Thoracic aorta (tissue), 2 donors: ENCODE measurements around the gene CBS. TPM values are rescaled to one million over a fixed set of nuclear protein-coding genes. Genes with fewer than 3 reads are reported as not detected.

Source experiments
- ATAC-seq: fragments of 150-250 bp; one replicate; pipeline ENCODE4 v1.8.0; 2017; ENCODE audit warnings: low read depth; ENCODE audit not compliant: insufficient number of reproducible peaks, low FRiP score
- DNase-seq: peaks from one replicate; pipeline ENCODE4 v3.0.0-alpha.2; 2020; ENCODE audit warnings: low spot score
- H3K27ac ChIP-seq, 2 donors: fragments of 200-600 bp; sonication (generic); 1 replicate in 1 of 2; 2 replicates in 1 of 2; pipeline ENCODE4 v1.5.1; 2016; ENCODE audit warnings: mild to moderate bottlenecking in 2 of 2, moderate library complexity in 2 of 2
- H3K27me3 ChIP-seq: fragments of 200-600 bp; sonication (generic); replicated peaks from 2 replicates; pipeline ENCODE4 v1.6.0; 2016; ENCODE audit warnings: mild to moderate bottlenecking; ENCODE audit not compliant: insufficient read depth
- H3K36me3 ChIP-seq: fragments of 200-600 bp; sonication (generic); one replicate; pipeline ENCODE4 v1.5.1; 2016
- H3K4me1 ChIP-seq, 2 donors: fragments of 200-600 bp; sonication (generic); 1 replicate in 1 of 2; 2 replicates in 1 of 2; pipeline versions ENCODE4 v1.5.1 to v1.6.0; 2016; ENCODE audit warnings: low read depth in 2 of 2, mild to moderate bottlenecking in 1 of 2; ENCODE audit not compliant: control insufficient read depth in 1 of 2
- H3K4me3 ChIP-seq: fragments of 200-600 bp; sonication (generic); 2 replicates; pipeline ENCODE4 v1.5.1; 2016; ENCODE audit warnings: mild to moderate bottlenecking
- H3K9me3 ChIP-seq: fragments of 200-600 bp; sonication (generic); 2 replicates; pipeline ENCODE4 v1.5.1; 2016
- CTCF ChIP-seq: fragments of 200-600 bp; sonication (generic); IDR thresholded peaks from one replicate; pipeline ENCODE4 v1.5.1; 2019; ENCODE audit warnings: antibody characterized with exemption
- total RNA-seq, 2 donors: library from RNA; depleted of rRNA; stranded (reverse); fragments of >200 nt; gene quantifications; one replicate each; pipeline versions ENCODE4 v1.1.0 to v1.2.3, GENCODE V29; 2016

The CBS gene
- total RNA-seq, 2 donors from 2014 or later: 33.7 to 45.7 TPM

GRCh38 chr21:43025636-43026180, 49.9 kb downstream of the CBS start:
- TF ChIP-seq CTCF: no peak
- H3K27ac ChIP-seq: no peak overlapping the region
- H3K36me3 ChIP-seq: peaks cover 21% of the 10 kb centered on the region
- H3K9me3 ChIP-seq: no peaks in the 10 kb centered on the region
- H3K4me3 ChIP-seq: no peak overlapping the region
- H3K27me3 ChIP-seq: no peaks in the 10 kb centered on the region
- DNase-seq (no peak), ATAC-seq (no peak)
- H3K4me1 ChIP-seq: no peaks in the 10 kb centered on the region

GRCh38 chr21:43024439-43025136, 51.0 kb downstream of the CBS start:
- H3K4me1 ChIP-seq: no peaks in the 10 kb centered on the region
- H3K36me3 ChIP-seq: peaks cover 18% of the 10 kb centered on the region
- H3K4me3 ChIP-seq: no peak overlapping the region
- no peak for DNase-seq
- TF ChIP-seq CTCF: no peak
- H3K27me3 ChIP-seq: no peaks in the 10 kb centered on the region
- H3K9me3 ChIP-seq: no peaks in the 10 kb centered on the region
- no peak overlapping the region for H3K27ac ChIP-seq
- no peak for ATAC-seq

DNA sequence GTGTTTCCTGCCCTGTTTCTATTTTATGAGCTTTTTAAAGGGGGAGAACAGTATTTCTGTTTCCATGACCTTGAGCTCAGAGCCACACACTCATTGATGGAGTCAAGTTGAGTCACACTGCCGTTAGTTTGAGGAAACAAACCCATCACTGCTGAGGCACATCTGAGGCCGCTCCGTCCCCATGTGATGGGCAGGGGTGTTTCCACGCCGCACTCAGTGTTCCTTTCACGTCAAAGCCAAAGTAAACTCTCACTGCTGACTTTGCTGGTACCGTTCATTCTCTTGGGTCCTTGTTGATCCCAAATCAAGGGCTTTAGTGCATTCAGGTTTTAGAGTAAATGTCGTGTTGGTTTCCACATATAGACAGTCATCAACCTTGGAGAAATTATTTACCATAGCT, 52.5 kb downstream of the CBS start:
- TF ChIP-seq CTCF: no peak
- H3K4me1 ChIP-seq: no peaks in the 10 kb centered on the region
- no peak overlapping the region for H3K27ac ChIP-seq
- no peak for DNase-seq
- no peak overlapping the region for H3K4me3 ChIP-seq
- H3K27me3 ChIP-seq: no peaks in the 10 kb centered on the region
- H3K36me3 ChIP-seq: peaks cover 13% of the 10 kb centered on the region
- no peaks in the 10 kb centered on the region for H3K9me3 ChIP-seq
- ATAC-seq: no peak

DNA sequence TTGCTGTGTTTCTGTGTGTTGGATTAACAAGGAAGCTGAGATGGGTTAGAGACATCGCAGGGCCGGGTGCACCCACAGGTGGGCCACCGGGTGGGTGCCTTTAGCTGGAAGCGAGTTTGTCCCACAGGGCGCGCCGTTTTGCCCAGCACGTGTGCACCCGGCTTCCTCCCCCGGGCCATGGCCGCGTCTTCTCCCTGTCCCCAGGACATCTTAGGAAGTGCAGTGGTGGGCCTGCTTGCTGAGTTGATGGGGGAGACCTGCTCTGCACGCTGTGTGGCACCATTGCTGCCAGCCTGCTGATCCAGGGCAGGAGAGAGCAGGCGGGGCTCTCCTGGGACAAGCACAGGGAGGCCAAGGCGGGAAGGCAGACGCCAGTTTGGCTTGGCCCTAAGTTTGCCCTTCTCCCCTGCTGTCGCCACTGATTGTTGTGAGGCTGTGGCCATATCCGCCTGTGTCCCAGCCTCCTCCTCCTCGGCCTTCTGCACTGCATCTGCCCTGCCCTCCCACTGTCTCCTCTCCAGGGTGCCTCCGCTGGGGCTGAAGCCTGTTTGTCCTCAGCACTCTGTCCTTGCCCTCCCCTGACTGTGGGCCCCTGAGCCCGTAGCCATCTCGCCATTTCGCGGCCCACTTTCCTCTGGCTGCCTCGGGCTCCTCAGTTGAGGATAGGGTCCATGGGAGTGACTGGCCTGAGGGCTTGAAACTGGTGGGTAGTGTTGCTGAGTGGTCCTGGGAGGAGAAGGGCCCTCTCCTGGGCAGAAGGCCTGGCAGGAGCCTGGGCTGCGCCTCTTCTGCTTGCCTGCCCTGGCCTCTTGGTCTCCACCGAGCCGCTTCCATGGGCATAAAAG, 53.7 kb downstream of the CBS start:
- Histone ChIP-seq H3K27ac (no peak overlapping the region), H3K36me3 (peaks cover 13% of the 10 kb centered on the region), H3K27me3 (no peaks in the 10 kb centered on the region), H3K9me3 (no peaks in the 10 kb centered on the region), H3K4me1 (no peaks in the 10 kb centered on the region), H3K4me3 (no peak overlapping the region)
- TF ChIP-seq CTCF: no peak
- ATAC-seq (no peak), DNase-seq (no peak)

DNA sequence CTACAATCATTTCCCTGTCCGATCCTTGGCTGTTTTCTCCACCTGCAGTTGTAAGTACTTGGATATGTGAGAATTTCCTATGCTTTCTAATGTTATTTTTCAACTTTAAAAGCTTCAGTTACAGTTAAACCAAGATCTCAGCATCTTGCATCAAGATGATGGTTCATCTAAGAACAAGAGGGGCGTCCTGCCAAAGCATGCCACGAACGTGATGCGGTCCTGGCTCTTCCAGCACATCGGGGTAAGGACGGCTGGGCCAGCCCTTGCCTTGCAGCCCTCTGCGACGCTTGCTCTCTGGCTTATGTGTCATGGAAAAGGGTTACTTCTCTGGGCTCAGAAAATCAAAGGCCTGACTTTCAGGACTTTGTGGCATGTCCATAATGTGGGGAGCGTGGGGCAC, 54.4 kb downstream of the CBS start:
- H3K27me3 ChIP-seq: no peaks in the 10 kb centered on the region
- peaks cover 13% of the 10 kb centered on the region for H3K36me3 ChIP-seq
- TF ChIP-seq CTCF: no peak
- DNase-seq (no peak), ATAC-seq (no peak)
- H3K4me3 ChIP-seq: no peak overlapping the region
- H3K27ac ChIP-seq: no peak overlapping the region
- no peaks in the 10 kb centered on the region for H3K9me3 ChIP-seq
- no peaks in the 10 kb centered on the region for H3K4me1 ChIP-seq
